ENCODE data around the gene HPCAL1. TPM values are rescaled to one million over a fixed set of nuclear protein-coding genes. Genes with fewer than 3 reads are reported as not detected.

HPCAL1 gene
- total and polyA plus RNA-seq, 2 donors (not counting 3 experiments of a cell fraction or from before 2014, with no cell fraction given): 56.5 to 77.4 TPM

DNA sequence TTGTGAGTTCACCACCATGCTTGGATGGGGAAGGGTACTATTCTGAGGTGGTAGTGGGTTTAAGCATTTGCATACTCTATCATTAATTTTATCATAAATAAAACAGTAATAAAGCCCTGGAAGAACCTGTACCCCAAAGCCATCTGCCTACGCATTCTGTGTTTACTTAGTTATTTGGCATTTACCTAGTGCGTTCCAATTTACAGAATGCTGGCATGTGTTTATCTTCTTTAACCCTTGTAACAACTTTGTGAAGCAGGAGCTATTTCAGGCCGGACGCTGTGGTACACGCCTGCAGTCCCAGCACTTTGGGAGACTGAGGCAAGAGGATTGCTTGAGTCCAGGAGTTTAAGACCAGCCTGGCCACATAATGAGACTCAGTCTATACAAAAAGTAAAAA, 163.2 kb downstream of the HPCAL1 start:
- no peak for DNase-seq (ENCODE audit: low read depth, low spot score)
- FAIRE-seq: no peak
- Histone ChIP-seq H4K20me1 (replicated peaks; ENCODE audit: control insufficient read depth, extremely low read depth, insufficient read depth, low read length) (no peaks in the 10 kb centered on the region), H3K9ac (replicated peaks; ENCODE audit: extremely low read depth, insufficient read depth, low read length) (no peak overlapping the region), H3K4me3 (replicated peaks in 1 of 3; ENCODE audit: insufficient read depth in 1 of 3, low read depth in 1 of 3, low read length in 3 of 3) (no peak overlapping the region), H2AFZ (ENCODE audit: low read depth, low read length) (no peak overlapping the region), H3K27me3 (ENCODE audit: control insufficient read depth in 2 of 2, insufficient read depth in 2 of 2, low read length in 2 of 2) (peaks cover 0 to 6% of the 10 kb centered on the region in 2 experiments), H3K4me1 (ENCODE audit: control insufficient read depth, extremely low read depth, insufficient read depth, low read length) (no peaks in the 10 kb centered on the region), H3K9me3 (replicated peaks; ENCODE audit: control insufficient read depth, insufficient read depth, low read length) (no peaks in the 10 kb centered on the region), H3K79me2 (ENCODE audit: control insufficient read depth, insufficient read depth, low read length) (no peaks in the 10 kb centered on the region), H3K36me3 (ENCODE audit: control insufficient read depth in 2 of 2, extremely low read depth in 1 of 2, insufficient read depth in 2 of 2, low read length in 2 of 2) (no peaks in the 10 kb centered on the region), H3K4me2 (ENCODE audit: insufficient read depth, low read length) (no peak overlapping the region), H3K27ac (ENCODE audit: insufficient read depth, low read depth, low read length) (no peak overlapping the region), H3K9me1 (replicated peaks; ENCODE audit: control insufficient read depth, extremely low read depth, insufficient read depth, low read length) (no peaks in the 10 kb centered on the region)
- intact Hi-C loops (cut with micrococcal nuclease): no loop called here
- BruUV-seq (replicated peaks): no TSS peak
- CTCF ChIA-PET: no interaction called here
- dilution Hi-C loops (cut with MboI; ENCODE audit: extremely low pct_ligation_motif_present, low sequenced_read_pairs): no loop called here
- no peak for TF ChIP-seq EZH2 (IDR thresholded peaks at IDR 0.05; ENCODE audit: borderline replicate concordance, low read depth, low read length, severe bottlenecking)
- TF ChIP-seq POLR2AphosphoS5 (IDR thresholded peaks at IDR 0.05; ENCODE audit: insufficient read depth, low read depth, low read length): no peak
- TF ChIP-seq FOS (IDR thresholded peaks at IDR 0.05; ENCODE audit: borderline replicate concordance, insufficient read depth, low read length): no peak
- no peak for TF ChIP-seq JUN (IDR thresholded peaks at IDR 0.05; ENCODE audit: borderline replicate concordance, insufficient read depth, insufficient read length, low read depth)
- TF ChIP-seq, protein P1, sequence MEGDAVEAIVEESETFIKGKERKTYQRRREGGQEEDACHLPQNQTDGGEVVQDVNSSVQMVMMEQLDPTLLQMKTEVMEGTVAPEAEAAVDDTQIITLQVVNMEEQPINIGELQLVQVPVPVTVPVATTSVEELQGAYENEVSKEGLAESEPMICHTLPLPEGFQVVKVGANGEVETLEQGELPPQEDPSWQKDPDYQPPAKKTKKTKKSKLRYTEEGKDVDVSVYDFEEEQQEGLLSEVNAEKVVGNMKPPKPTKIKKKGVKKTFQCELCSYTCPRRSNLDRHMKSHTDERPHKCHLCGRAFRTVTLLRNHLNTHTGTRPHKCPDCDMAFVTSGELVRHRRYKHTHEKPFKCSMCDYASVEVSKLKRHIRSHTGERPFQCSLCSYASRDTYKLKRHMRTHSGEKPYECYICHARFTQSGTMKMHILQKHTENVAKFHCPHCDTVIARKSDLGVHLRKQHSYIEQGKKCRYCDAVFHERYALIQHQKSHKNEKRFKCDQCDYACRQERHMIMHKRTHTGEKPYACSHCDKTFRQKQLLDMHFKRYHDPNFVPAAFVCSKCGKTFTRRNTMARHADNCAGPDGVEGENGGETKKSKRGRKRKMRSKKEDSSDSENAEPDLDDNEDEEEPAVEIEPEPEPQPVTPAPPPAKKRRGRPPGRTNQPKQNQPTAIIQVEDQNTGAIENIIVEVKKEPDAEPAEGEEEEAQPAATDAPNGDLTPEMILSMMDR (IDR thresholded peaks at IDR 0.05; ENCODE audit: extremely low read depth in 1 of 2, insufficient read depth in 1 of 2, low read depth in 1 of 2, low read length in 2 of 2): no peak
- TF ChIP-seq GATA2 (IDR thresholded peaks at IDR 0.05; ENCODE audit: insufficient read depth, insufficient read length, low read depth, low read length): no peak
- no peak for TF ChIP-seq MYC (IDR thresholded peaks at IDR 0.05; ENCODE audit: low read depth, low read length)
- no peak for TF ChIP-seq POLR2A (IDR thresholded peaks at IDR 0.05; ENCODE audit: low read depth, low read length)
- no peak for TF ChIP-seq MAX (IDR thresholded peaks at IDR 0.05; ENCODE audit: insufficient read depth, insufficient read length)
- POLR2A ChIA-PET: no interaction called here

Data from endothelial cell of umbilical vein (primary cell).